ENCODE measurements around the gene PLCB4.

The PLCB4 gene

GRCh38 chr20:9508696-9509178, 439.9 kb downstream of the PLCB4 start:
- DNase-seq = no peak

GRCh38 chr20:9509246-9509645, 440.4 kb downstream of the PLCB4 start:
- no peak for DNase-seq

GRCh38 chr20:9510911-9511310, 442.0 kb downstream of the PLCB4 start:
- DNase-seq = no peak

GRCh38 chr20:9514072-9514460, 445.2 kb downstream of the PLCB4 start:
- DNase-seq = no peak

GRCh38 chr20:9514461-9515213, 445.8 kb downstream of the PLCB4 start, which contains the start of gene LAMP5:
Gene LAMP5 (plus strand): TSS chr20:9514590. CDS start chr20:9514853, 263 bp downstream.
- no peak for DNase-seq

- no peak for DNase-seq
Observed at GRCh38 chr20:9515214-9515585, 446.3 kb downstream of the PLCB4 start.

GRCh38 chr20:9515741-9516233, 446.9 kb downstream of the PLCB4 start:
- no peak for DNase-seq

- DNase-seq = no peak
Observed at GRCh38 chr20:9516234-9516871, 447.5 kb downstream of the PLCB4 start.

GRCh38 chr20:9517297-9518162, 448.6 kb downstream of the PLCB4 start:
- no peak for DNase-seq

- DNase-seq = no peak
Observed at GRCh38 chr20:9518576-9519175, 449.8 kb downstream of the PLCB4 start.

GRCh38 chr20:9520086-9520485, 451.2 kb downstream of the PLCB4 start:
- DNase-seq = no peak

GRCh38 chr20:9523636-9524035, 454.7 kb downstream of the PLCB4 start:
- no peak for DNase-seq

All from stimulated activated CD4-positive, alpha-beta T cell treated with anti-CD3 and anti-CD28 coated beads, Interleukin-12 subunit alpha, Interleukin-12 subunit beta, amount 100 ng/mL, for 4 hours (primary cell).